ENCODE data around the gene ZNF443. TPM values are rescaled to one million over a fixed set of nuclear protein-coding genes. Genes with fewer than 3 reads are reported as not detected.
"Not testable (repeated sequence)": the region's sequence is repeated elsewhere in the genome, so short reads cannot be mapped to it uniquely, and the experiment has no call there.

The ZNF443 gene
- polyA plus RNA-seq (2013, experiment 1 of 2; ENCODE audit: insufficient read length) = 0.71 TPM
- polyA plus RNA-seq (2013, experiment 2 of 2; ENCODE audit: insufficient read length) = 0.83 TPM

- DNase-seq = peak; percentile 97
Observed at GRCh38 chr19:12440541-12441316, at the start of gene ZNF443. ZNF443 (minus strand) TSS chr19:12441021; CDS start chr19:12440914, 107 bp downstream.

- DNase-seq = not testable (repeated sequence)
Observed at GRCh38 chr19:12486265-12486783, 45.5 kb upstream of the ZNF443 start.

- DNase-seq = no peak
Observed at GRCh38 chr19:12485571-12485970, 44.8 kb upstream of the ZNF443 start.

- DNase-seq = no peak
Observed at GRCh38 chr19:12485052-12485416, 44.2 kb upstream of the ZNF443 start.

- peak; percentile 82 for DNase-seq
Observed at GRCh38 chr19:12484371-12485051, 43.7 kb upstream of the ZNF443 start, which contains the start of gene ZNF709. ZNF709 (minus strand) TSS chr19:12484816; CDS start chr19:12484657, 159 bp downstream.

GRCh38 chr19:12484011-12484370, 43.2 kb upstream of the ZNF443 start:
- DNase-seq = no peak

- DNase-seq = no peak
Observed at GRCh38 chr19:12482509-12482886, 41.7 kb upstream of the ZNF443 start.

GRCh38 chr19:12481781-12482508, 41.1 kb upstream of the ZNF443 start:
- no peak for DNase-seq

- DNase-seq = no peak
Observed at GRCh38 chr19:12478234-12478941, 37.6 kb upstream of the ZNF443 start.

- DNase-seq = not testable (repeated sequence)
Observed at GRCh38 chr19:12467651-12468050, 26.8 kb upstream of the ZNF443 start.

GRCh38 chr19:12465211-12465610, 24.4 kb upstream of the ZNF443 start:
- no peak for DNase-seq

GRCh38 chr19:12464769-12465168, 23.9 kb upstream of the ZNF443 start:
- DNase-seq = no peak

- DNase-seq = not testable (repeated sequence)
Observed at GRCh38 chr19:12464139-12464538, 23.3 kb upstream of the ZNF443 start.

GRCh38 chr19:12453495-12453894, 12.7 kb upstream of the ZNF443 start:
- no peak for DNase-seq

GRCh38 chr19:12450844-12451243, 10.0 kb upstream of the ZNF443 start:
- no peak for DNase-seq

GRCh38 chr19:12448808-12449207, 8.0 kb upstream of the ZNF443 start:
- DNase-seq = no peak

GRCh38 chr19:12439686-12440540, 908 bp downstream of the ZNF443 start:
- DNase-seq = not testable (repeated sequence)

GRCh38 chr19:12430726-12431299, 10.0 kb downstream of the ZNF443 start:
- not testable (repeated sequence) for DNase-seq

- no peak for DNase-seq
Observed at GRCh38 chr19:12425888-12426274, 14.9 kb downstream of the ZNF443 start.

GRCh38 chr19:12425236-12425887, 15.5 kb downstream of the ZNF443 start:
- no peak for DNase-seq

Measured in fibroblast of skin of scalp (primary cell).